Measurements from ENCODE around the gene WNT2B. TPM values are rescaled to one million over a fixed set of nuclear protein-coding genes. Genes with fewer than 3 reads are reported as not detected.

The WNT2B gene
- total RNA-seq, 1 donor, result 2.2 TPM

DNA sequence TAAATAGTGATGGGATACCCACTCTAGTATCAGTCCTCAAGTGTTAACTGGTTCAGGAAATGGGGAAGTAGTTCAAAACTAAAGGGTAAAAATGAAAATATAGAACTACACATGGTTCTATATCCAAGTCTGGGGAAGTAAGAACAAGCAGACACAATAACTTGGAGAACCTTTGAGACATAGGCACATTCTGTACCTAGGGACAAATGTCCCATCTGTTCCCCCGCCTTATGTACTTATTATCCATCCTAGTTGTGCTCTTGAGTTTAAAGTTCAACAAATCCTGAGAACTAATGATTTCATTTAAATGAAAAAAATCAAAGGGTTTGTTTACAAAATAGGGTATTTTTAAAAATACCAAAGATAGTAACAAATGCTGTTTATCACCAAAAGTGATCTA, 32.5 kb downstream of the WNT2B start:
- TF ChIP-seq, protein P1, sequence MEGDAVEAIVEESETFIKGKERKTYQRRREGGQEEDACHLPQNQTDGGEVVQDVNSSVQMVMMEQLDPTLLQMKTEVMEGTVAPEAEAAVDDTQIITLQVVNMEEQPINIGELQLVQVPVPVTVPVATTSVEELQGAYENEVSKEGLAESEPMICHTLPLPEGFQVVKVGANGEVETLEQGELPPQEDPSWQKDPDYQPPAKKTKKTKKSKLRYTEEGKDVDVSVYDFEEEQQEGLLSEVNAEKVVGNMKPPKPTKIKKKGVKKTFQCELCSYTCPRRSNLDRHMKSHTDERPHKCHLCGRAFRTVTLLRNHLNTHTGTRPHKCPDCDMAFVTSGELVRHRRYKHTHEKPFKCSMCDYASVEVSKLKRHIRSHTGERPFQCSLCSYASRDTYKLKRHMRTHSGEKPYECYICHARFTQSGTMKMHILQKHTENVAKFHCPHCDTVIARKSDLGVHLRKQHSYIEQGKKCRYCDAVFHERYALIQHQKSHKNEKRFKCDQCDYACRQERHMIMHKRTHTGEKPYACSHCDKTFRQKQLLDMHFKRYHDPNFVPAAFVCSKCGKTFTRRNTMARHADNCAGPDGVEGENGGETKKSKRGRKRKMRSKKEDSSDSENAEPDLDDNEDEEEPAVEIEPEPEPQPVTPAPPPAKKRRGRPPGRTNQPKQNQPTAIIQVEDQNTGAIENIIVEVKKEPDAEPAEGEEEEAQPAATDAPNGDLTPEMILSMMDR (IDR thresholded peaks at IDR 0.05; ENCODE audit: extremely low read depth, low read depth, low read length), result no peak
- peak overlapping the region; percentile 61 for H3K27ac ChIP-seq (ENCODE audit: low read depth, low read length)
- no peak overlapping the region for H2AFZ ChIP-seq (ENCODE audit: low read length)
- no peaks in the 10 kb centered on the region for H3K9me3 ChIP-seq (ENCODE audit: low read depth, low read length)
- H4K20me1 ChIP-seq (ENCODE audit: insufficient read depth, low read length), result no peaks in the 10 kb centered on the region
- no peak overlapping the region for H3K4me3 ChIP-seq (ENCODE audit: insufficient read depth, low read length)
- H3K27me3 ChIP-seq (ENCODE audit: insufficient read depth, low read length), result no peaks in the 10 kb centered on the region
- H3K36me3 ChIP-seq (ENCODE audit: insufficient read depth, low read length), result peaks cover 5% of the 10 kb centered on the region
- peaks cover 71% of the 10 kb centered on the region for H3K4me1 ChIP-seq (ENCODE audit: insufficient read depth, low read length)
- no peak for DNase-seq (ENCODE audit: insufficient read length, low spot score, missing footprints)
- H3K4me2 ChIP-seq (ENCODE audit: insufficient read depth, low read length), result no peak overlapping the region
- no peaks in the 10 kb centered on the region for H3K79me2 ChIP-seq (ENCODE audit: insufficient read depth, low read length)

DNA sequence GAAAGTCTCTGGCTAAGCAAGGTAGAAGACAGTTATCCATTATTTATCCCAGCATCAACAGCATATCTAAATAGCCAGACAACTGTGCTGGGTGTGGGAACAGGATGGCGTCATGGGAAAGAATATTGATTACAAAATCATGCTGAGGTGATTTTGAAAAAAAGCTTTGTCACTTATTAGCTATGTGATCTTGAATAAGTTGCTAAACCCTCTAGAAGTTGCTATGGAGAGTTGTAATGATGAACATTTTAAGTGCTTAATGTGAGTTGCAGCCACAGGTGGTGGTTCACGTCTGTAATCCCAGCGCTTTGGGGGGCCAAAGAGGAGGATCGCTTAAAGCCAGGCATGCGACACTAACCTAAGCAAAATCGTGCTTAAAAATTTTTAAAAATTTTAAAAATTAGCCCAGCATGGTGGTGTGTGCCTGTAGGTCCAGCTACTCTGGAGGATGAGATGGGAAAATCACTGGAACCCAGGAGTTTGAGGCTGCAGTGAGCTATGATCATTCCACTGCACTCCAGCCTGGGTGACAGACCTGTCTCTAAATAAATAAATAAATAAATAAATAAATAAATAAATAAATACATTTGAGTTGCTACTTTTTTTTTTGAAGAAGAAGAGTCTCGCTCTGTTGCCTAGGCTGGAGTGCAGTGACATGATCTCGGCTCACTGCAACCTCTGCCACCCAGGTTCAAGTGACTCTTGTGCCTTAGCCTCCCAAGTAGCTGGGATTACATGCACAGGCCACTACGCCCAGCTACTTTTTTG, 33.6 kb downstream of the WNT2B start:
- Histone ChIP-seq H3K79me2 (ENCODE audit: insufficient read depth, low read length) (no peaks in the 10 kb centered on the region), H3K27me3 (ENCODE audit: insufficient read depth, low read length) (no peaks in the 10 kb centered on the region), H3K4me2 (ENCODE audit: insufficient read depth, low read length) (no peak overlapping the region), H3K4me1 (ENCODE audit: insufficient read depth, low read length) (peaks cover 67% of the 10 kb centered on the region), H3K9me3 (ENCODE audit: low read depth, low read length) (no peaks in the 10 kb centered on the region), H2AFZ (ENCODE audit: low read length) (no peak overlapping the region), H4K20me1 (ENCODE audit: insufficient read depth, low read length) (no peaks in the 10 kb centered on the region), H3K36me3 (ENCODE audit: insufficient read depth, low read length) (peaks cover 5% of the 10 kb centered on the region), H3K4me3 (ENCODE audit: insufficient read depth, low read length) (no peak overlapping the region), H3K27ac (ENCODE audit: low read depth, low read length) (no peak overlapping the region)
- TF ChIP-seq, protein P1 (IDR thresholded peaks at IDR 0.05; ENCODE audit: extremely low read depth, low read depth, low read length), result no peak
- no peak for DNase-seq (ENCODE audit: insufficient read length, low spot score, missing footprints)

DNA sequence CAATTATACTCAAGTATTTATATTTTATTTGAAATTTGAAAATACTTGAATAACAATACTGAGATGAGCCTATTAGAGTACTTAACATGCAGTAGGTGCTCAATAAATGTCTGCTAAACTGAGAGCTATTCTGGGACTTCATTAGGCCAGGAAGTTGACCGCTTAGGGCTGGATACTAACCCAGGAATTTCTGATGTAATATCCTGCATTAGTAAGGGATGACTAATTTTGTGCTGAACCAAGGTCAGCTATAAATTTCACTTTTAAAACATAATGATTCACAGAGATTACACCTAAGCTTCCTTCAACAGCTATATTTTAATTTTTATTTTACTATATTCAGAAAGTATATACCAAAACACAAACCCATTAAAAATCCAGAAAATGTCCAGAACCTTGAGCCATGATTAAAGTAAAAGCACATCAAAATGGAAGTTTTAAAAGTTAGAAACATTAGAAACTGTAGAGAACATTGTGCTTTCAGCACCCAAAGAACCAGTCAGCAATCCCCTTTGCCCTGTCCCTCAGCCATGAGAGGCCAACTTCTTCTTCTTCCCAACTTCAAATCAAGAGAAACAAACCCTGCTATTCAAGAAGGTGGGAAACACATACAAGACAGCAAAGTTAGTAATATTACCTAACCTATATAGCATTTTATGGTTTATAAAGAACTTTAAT, 35.4 kb downstream of the WNT2B start:
- no peaks in the 10 kb centered on the region for H3K79me2 ChIP-seq (ENCODE audit: insufficient read depth, low read length)
- TF ChIP-seq, protein P1 (IDR thresholded peaks at IDR 0.05; ENCODE audit: extremely low read depth, low read depth, low read length), result no peak
- DNase-seq (ENCODE audit: insufficient read length, low spot score, missing footprints), result no peak
- H4K20me1 ChIP-seq (ENCODE audit: insufficient read depth, low read length), result no peaks in the 10 kb centered on the region
- H3K4me2 ChIP-seq (ENCODE audit: insufficient read depth, low read length), result peak overlapping the region; percentile 38
- H3K27ac ChIP-seq (ENCODE audit: low read depth, low read length), result peak overlapping the region; percentile 91
- H3K4me3 ChIP-seq (ENCODE audit: insufficient read depth, low read length), result no peak overlapping the region
- H3K4me1 ChIP-seq (ENCODE audit: insufficient read depth, low read length), result peaks cover 52% of the 10 kb centered on the region
- H3K27me3 ChIP-seq (ENCODE audit: insufficient read depth, low read length), result no peaks in the 10 kb centered on the region
- H2AFZ ChIP-seq (ENCODE audit: low read length), result no peak overlapping the region
- H3K36me3 ChIP-seq (ENCODE audit: insufficient read depth, low read length), result peaks cover 4% of the 10 kb centered on the region
- H3K9me3 ChIP-seq (ENCODE audit: low read depth, low read length), result no peaks in the 10 kb centered on the region

GRCh38 chr1:112544751-112545150, 36.0 kb downstream of the WNT2B start:
- Histone ChIP-seq H3K36me3 (ENCODE audit: insufficient read depth, low read length) (peaks cover 6% of the 10 kb centered on the region), H2AFZ (ENCODE audit: low read length) (no peak overlapping the region), H4K20me1 (ENCODE audit: insufficient read depth, low read length) (no peaks in the 10 kb centered on the region), H3K9me3 (ENCODE audit: low read depth, low read length) (no peaks in the 10 kb centered on the region), H3K4me2 (ENCODE audit: insufficient read depth, low read length) (peak overlapping the region; percentile 38), H3K4me3 (ENCODE audit: insufficient read depth, low read length) (no peak overlapping the region), H3K79me2 (ENCODE audit: insufficient read depth, low read length) (no peaks in the 10 kb centered on the region), H3K27me3 (ENCODE audit: insufficient read depth, low read length) (no peaks in the 10 kb centered on the region), H3K27ac (ENCODE audit: low read depth, low read length) (peak overlapping the region; percentile 91), H3K4me1 (ENCODE audit: insufficient read depth, low read length) (peaks cover 46% of the 10 kb centered on the region)
- no peak for DNase-seq (ENCODE audit: insufficient read length, low spot score, missing footprints)
- TF ChIP-seq, protein P1 (IDR thresholded peaks at IDR 0.05; ENCODE audit: extremely low read depth, low read depth, low read length), result no peak

All from osteoblast (primary cell).